CD14-positive monocyte (primary cell): ENCODE data around the gene TGFA. TPM values are rescaled to one million over a fixed set of nuclear protein-coding genes. Genes with fewer than 3 reads are reported as not detected.

ENCODE experiments used
- DNase-seq, 3 donors: peaks; one replicate each; pipeline ENCODE4 v3.0.0-alpha.2; 2011 to 2022
- H2AFZ ChIP-seq: 2 replicates; pipeline ENCODE4 v1.6.0; 2012; ENCODE audit warnings: mild to moderate bottlenecking, low read depth, low read length, inconsistent platforms; ENCODE audit not compliant: insufficient read depth, poor library complexity, severe bottlenecking
- H3K27ac ChIP-seq, 2 donors: 1 replicate in 1 of 2; 2 replicates in 1 of 2; pipeline ENCODE4 v1.5.1; 2012 to 2013; ENCODE audit warnings: low read length in 2 of 2, control low read depth in 1 of 2, inconsistent platforms in 1 of 2, low read depth in 1 of 2, mild to moderate bottlenecking in 1 of 2
- H3K27me3 ChIP-seq, 2 donors: one replicate each; pipeline versions ENCODE4 v1.6.0 to v1.6.1; 2011 to 2013; ENCODE audit warnings: low read length in 2 of 2; ENCODE audit not compliant: control insufficient read depth in 2 of 2, insufficient read depth in 2 of 2
- H3K36me3 ChIP-seq, 2 donors: replicated peaks in 1 of 2; 1 replicate in 1 of 2; 2 replicates in 1 of 2; pipeline versions ENCODE4 v1.5.1 to v1.6.1; 2012 to 2013; ENCODE audit warnings: low read length in 2 of 2, control low read depth in 1 of 2, inconsistent platforms in 1 of 2, mild to moderate bottlenecking in 1 of 2; ENCODE audit not compliant: insufficient read depth in 2 of 2, control insufficient read depth in 1 of 2
- H3K4me1 ChIP-seq, 2 donors: 1 replicate in 1 of 2; 2 replicates in 1 of 2; pipeline versions ENCODE4 v1.5.1 to v1.6.1; 2012 to 2013; ENCODE audit warnings: low read length in 2 of 2, control low read depth in 1 of 2, inconsistent platforms in 1 of 2, mild to moderate bottlenecking in 1 of 2, moderate library complexity in 1 of 2; ENCODE audit not compliant: insufficient read depth in 2 of 2, control insufficient read depth in 1 of 2
- H3K4me2 ChIP-seq: replicated peaks from 2 replicates; pipeline ENCODE3; 2012; ENCODE audit warnings: low read length, moderate library complexity, mild to moderate bottlenecking; ENCODE audit not compliant: poor library complexity, severe bottlenecking; ENCODE audit errors: extremely low read depth
- H3K4me3 ChIP-seq, 3 experiments: fragments of 200-600 bp in 1 of 3; sonication (generic) in 1 of 3; replicated peaks in 1 of 3; 1 replicate in 2 of 3; 2 replicates in 1 of 3; pipeline ENCODE4 v1.5.1; 2011 to 2013; ENCODE audit warnings: low read length in 3 of 3, mild to moderate bottlenecking in 3 of 3, control low read depth in 2 of 3, low read depth in 2 of 3, inconsistent platforms in 1 of 3, moderate library complexity in 1 of 3
- H3K79me2 ChIP-seq: 2 replicates; pipeline ENCODE4 v1.6.0; 2012; ENCODE audit warnings: mild to moderate bottlenecking, control low read depth, inconsistent platforms, low read length, moderate library complexity; ENCODE audit not compliant: insufficient read depth
- H3K9ac ChIP-seq: 2 replicates; pipeline ENCODE4 v1.6.0; 2017; ENCODE audit warnings: low read length, mild to moderate bottlenecking; ENCODE audit not compliant: insufficient read depth, poor library complexity, severe bottlenecking
- H3K9me3 ChIP-seq, 2 donors: replicated peaks in 1 of 2; 1 replicate in 1 of 2; 2 replicates in 1 of 2; pipeline versions ENCODE4 v1.5.1 to v1.6.1; 2012 to 2013; ENCODE audit warnings: low read length in 2 of 2, control low read depth in 1 of 2; ENCODE audit not compliant: control insufficient read depth in 1 of 2, insufficient read depth in 1 of 2
- H4K20me1 ChIP-seq: 2 replicates; pipeline ENCODE4 v1.6.0; 2012; ENCODE audit warnings: mild to moderate bottlenecking, low read length, control low read depth, moderate library complexity; ENCODE audit not compliant: insufficient read depth
- H3K27ac Mint-ChIP-seq, 7 donors: one replicate each; pipeline ENCODE4 v1.8.0; 2020; ENCODE audit warnings: mild to moderate bottlenecking in 7 of 7, mixed read lengths in 7 of 7, moderate library complexity in 6 of 7, inconsistent platforms in 2 of 7
- H3K27me3 Mint-ChIP-seq, 3 donors: one replicate each; pipeline ENCODE4 v1.8.0; 2021 to 2022; ENCODE audit warnings: low read depth in 3 of 3, mild to moderate bottlenecking in 3 of 3, mixed read lengths in 3 of 3, moderate library complexity in 3 of 3, inconsistent platforms in 1 of 3
- H3K36me3 Mint-ChIP-seq, 2 donors: one replicate each; pipeline ENCODE4 v1.8.0; 2020; ENCODE audit warnings: mixed read lengths in 2 of 2, inconsistent platforms in 1 of 2, mild to moderate bottlenecking in 1 of 2
- H3K4me1 Mint-ChIP-seq: one replicate; pipeline ENCODE4 v1.8.0; 2020; ENCODE audit warnings: mild to moderate bottlenecking, mixed read lengths
- H3K4me3 Mint-ChIP-seq, 2 donors: one replicate each; pipeline ENCODE4 v1.8.0; 2020; ENCODE audit warnings: mild to moderate bottlenecking in 2 of 2, mixed read lengths in 2 of 2, moderate library complexity in 1 of 2
- H3K9me3 Mint-ChIP-seq, 7 donors: one replicate each; pipeline ENCODE4 v1.8.0; 2020 to 2022; ENCODE audit warnings: mixed read lengths in 7 of 7, mild to moderate bottlenecking in 6 of 7, moderate library complexity in 6 of 7, inconsistent platforms in 2 of 7
- WGBS: methylation state at CpG from one replicate; pipeline ENCODE4 v1.1.5; 2013; ENCODE audit warnings: missing lambda C conversion rate; ENCODE audit not compliant: insufficient coverage; 5-methylcytosine and 5-hydroxymethylcytosine counted together
- intact Hi-C, 2 donors: fragments of 100-400 bp; cut with micrococcal nuclease; formaldehyde crosslinking; loops; one replicate each; pipeline versions ENCODE4 v1.15.0 to v1.15.1; 2023
- polyA plus RNA-seq, 3 donors: library from polyadenylated mRNA; depleted of rRNA in 1 of 3; unstranded in 2 of 3; stranded (reverse) in 1 of 3; fragments of 300-500 nt in 2 of 3; fragments of >200 nt in 1 of 3; fragmentation: Illumina TruSeq in 2 of 3; gene quantifications; 1 replicate in 2 of 3; 2 replicates in 1 of 3; pipeline ENCODE4 v1.2.3, GENCODE V29; 2012 to 2021
- TF ChIP-seq, protein P1 (sequence below): fragments of 200-600 bp; IDR thresholded peaks from one replicate; pipeline ENCODE4 v1.8.0; 2022; ENCODE audit warnings: antibody characterized with exemption, mild to moderate bottlenecking

TGFA gene
- polyA plus RNA-seq, 3 donors, result 1.7 to 2.5 (median 1.7) TPM

DNA sequence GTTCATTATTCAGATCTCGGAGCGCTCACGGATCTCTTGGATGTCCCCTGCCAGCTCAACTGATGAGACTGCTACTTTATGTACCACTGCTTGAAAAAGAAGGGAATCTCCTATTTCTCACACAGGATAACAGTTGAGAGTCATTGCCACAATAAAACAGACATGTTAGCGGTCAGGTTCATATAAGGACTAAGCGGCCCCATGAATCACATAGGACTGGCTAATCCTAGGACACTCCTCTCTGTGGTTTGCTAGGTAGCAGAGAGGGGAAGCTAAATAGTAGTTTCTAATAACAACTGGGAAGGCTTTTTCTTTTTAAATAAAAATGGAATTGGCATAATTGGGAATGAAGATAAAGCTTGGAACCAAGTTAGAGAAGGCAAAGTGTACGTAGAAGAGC, 15.9 kb upstream of the TGFA start:
- Histone ChIP-seq H3K27ac (no peak overlapping the region), H3K79me2 (no peaks in the 10 kb centered on the region), H3K4me2 (no peak overlapping the region), H3K4me3 (no peak overlapping the region), H3K9me3 (no peaks in the 10 kb centered on the region), H3K36me3 (no peaks in the 10 kb centered on the region), H3K27me3 (no peaks in the 10 kb centered on the region), H3K9ac (no peak overlapping the region), H2AFZ (no peak overlapping the region), H4K20me1 (no peaks in the 10 kb centered on the region), H3K4me1 (peaks cover 0 to 3% of the 10 kb centered on the region in 2 donors)
- H3K36me3 Mint-ChIP-seq, result no peaks in the 10 kb centered on the region
- intact Hi-C loops, result no loop called here
- DNase-seq, result no peak
- TF ChIP-seq, protein P1, sequence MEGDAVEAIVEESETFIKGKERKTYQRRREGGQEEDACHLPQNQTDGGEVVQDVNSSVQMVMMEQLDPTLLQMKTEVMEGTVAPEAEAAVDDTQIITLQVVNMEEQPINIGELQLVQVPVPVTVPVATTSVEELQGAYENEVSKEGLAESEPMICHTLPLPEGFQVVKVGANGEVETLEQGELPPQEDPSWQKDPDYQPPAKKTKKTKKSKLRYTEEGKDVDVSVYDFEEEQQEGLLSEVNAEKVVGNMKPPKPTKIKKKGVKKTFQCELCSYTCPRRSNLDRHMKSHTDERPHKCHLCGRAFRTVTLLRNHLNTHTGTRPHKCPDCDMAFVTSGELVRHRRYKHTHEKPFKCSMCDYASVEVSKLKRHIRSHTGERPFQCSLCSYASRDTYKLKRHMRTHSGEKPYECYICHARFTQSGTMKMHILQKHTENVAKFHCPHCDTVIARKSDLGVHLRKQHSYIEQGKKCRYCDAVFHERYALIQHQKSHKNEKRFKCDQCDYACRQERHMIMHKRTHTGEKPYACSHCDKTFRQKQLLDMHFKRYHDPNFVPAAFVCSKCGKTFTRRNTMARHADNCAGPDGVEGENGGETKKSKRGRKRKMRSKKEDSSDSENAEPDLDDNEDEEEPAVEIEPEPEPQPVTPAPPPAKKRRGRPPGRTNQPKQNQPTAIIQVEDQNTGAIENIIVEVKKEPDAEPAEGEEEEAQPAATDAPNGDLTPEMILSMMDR, result no peak
- peaks cover 5% of the 10 kb centered on the region for H3K4me1 Mint-ChIP-seq
- H3K27ac Mint-ChIP-seq, result peak overlapping the region in 1 of 7 donors; percentile 51
- peaks cover 2 to 6% (median 3%) of the 10 kb centered on the region in 3 donors for H3K27me3 Mint-ChIP-seq
- no peak overlapping the region for H3K4me3 Mint-ChIP-seq
- H3K9me3 Mint-ChIP-seq, result no peaks in the 10 kb centered on the region
- WGBS, result no CpG with 5 or more reads among the region's 6 CpGs

DNA sequence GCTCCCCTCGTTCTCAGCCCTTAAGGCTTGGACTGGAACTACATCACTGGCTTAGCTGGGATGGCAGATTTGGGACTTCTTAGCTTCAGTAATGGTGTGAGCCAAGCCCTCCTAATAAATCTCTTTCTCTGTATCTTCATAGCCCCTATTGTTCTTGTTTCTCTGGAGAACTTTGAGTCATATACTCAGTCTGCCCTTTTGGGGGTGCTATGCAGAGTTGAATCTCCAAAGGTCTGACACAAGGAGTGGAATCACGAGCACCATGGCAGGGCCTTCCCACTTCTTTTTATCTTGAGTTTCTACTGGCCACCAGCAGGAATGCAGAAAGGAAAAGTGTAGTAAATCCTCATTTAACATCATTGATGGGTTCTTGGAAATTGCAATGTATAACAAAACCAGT, 13.3 kb upstream of the TGFA start:
- H3K4me3 Mint-ChIP-seq, result no peak overlapping the region
- whole genome bisulfite sequencing, result 100% methylated on average over 1 of the region's 2 CpGs
- intact Hi-C loops, result no loop called here
- no peak overlapping the region for H3K4me3 ChIP-seq
- no peaks in the 10 kb centered on the region for H3K79me2 ChIP-seq
- no peaks in the 10 kb centered on the region for H3K27me3 ChIP-seq
- DNase-seq, result no peak
- no peak overlapping the region for H3K27ac Mint-ChIP-seq
- no peak overlapping the region for H2AFZ ChIP-seq
- no peak overlapping the region for H3K9ac ChIP-seq
- no peaks in the 10 kb centered on the region for H3K9me3 ChIP-seq
- peaks cover 0 to 11% (median 1%) of the 10 kb centered on the region in 3 donors for H3K27me3 Mint-ChIP-seq
- no peak overlapping the region for H3K4me2 ChIP-seq
- no peaks in the 10 kb centered on the region for H4K20me1 ChIP-seq
- H3K9me3 Mint-ChIP-seq, result no peaks in the 10 kb centered on the region
- H3K27ac ChIP-seq, result no peak overlapping the region
- no peaks in the 10 kb centered on the region for H3K36me3 ChIP-seq
- TF ChIP-seq, protein P1, result no peak
- H3K4me1 Mint-ChIP-seq, result no peaks in the 10 kb centered on the region
- H3K4me1 ChIP-seq, result no peaks in the 10 kb centered on the region
- no peaks in the 10 kb centered on the region for H3K36me3 Mint-ChIP-seq
